ENCODE measurements around the gene STK25. TPM values are rescaled to one million over a fixed set of nuclear protein-coding genes. Genes with fewer than 3 reads are reported as not detected.

STK25 gene
- 100 to 1,000 TPM; 105 to 109 TPM for total RNA-seq
- 88.7 to 120 reads per million in 2 donors for total RNA-seq

GRCh38 chr2:241508240-241509154, at the start of gene STK25:
STK25 (minus strand) TSS chr2:241508584; CDS start chr2:241508035, 549 bp downstream.
- ATAC-seq (peak; percentile 94), DNase-seq (peak; percentile 94 to 96 (median 95))
- H3K4me3 Mint-ChIP-seq: peak within 1 kb of the TSS; percentile 90
- peaks cover 27% of the 10 kb centered on the region for H3K4me1 Mint-ChIP-seq
- no peaks in the 10 kb centered on the region for H3K27me3 Mint-ChIP-seq
- H3K9me3 ChIP-seq (ENCODE audit: control insufficient read depth, low read length, poor library complexity, severe bottlenecking): no peaks in the 10 kb centered on the region
- peaks cover 2% of the 10 kb centered on the region for H3K36me3 Mint-ChIP-seq (ENCODE audit: low read depth)
- peak within 1 kb of the TSS; percentile 95 for H3K27ac Mint-ChIP-seq

GRCh38 chr2:241556746-241557145, 48.4 kb upstream of the STK25 start:
- H3K4me3 Mint-ChIP-seq: no peak overlapping the region
- no peaks in the 10 kb centered on the region for H3K9me3 ChIP-seq (ENCODE audit: control insufficient read depth, low read length, poor library complexity, severe bottlenecking)
- ATAC-seq (no peak), DNase-seq (no peak)
- H3K27ac Mint-ChIP-seq: no peak overlapping the region
- H3K27me3 Mint-ChIP-seq: peaks cover 48% of the 10 kb centered on the region
- no peaks in the 10 kb centered on the region for H3K36me3 Mint-ChIP-seq (ENCODE audit: low read depth)
- H3K4me1 Mint-ChIP-seq: peaks cover 5% of the 10 kb centered on the region

GRCh38 chr2:241555711-241556110, 47.3 kb upstream of the STK25 start:
- Mint-ChIP-seq H3K27ac (no peak overlapping the region), H3K4me1 (peaks cover 5% of the 10 kb centered on the region), H3K36me3 (ENCODE audit: low read depth) (no peaks in the 10 kb centered on the region), H3K4me3 (no peak overlapping the region), H3K27me3 (peaks cover 57% of the 10 kb centered on the region)
- no peaks in the 10 kb centered on the region for H3K9me3 ChIP-seq (ENCODE audit: control insufficient read depth, low read length, poor library complexity, severe bottlenecking)
- ATAC-seq: no peak
- DNase-seq: no peak

GRCh38 chr2:241554610-241555322, 46.4 kb upstream of the STK25 start:
- Mint-ChIP-seq H3K27ac (no peak overlapping the region), H3K4me1 (peaks cover 5% of the 10 kb centered on the region), H3K27me3 (peaks cover 54% of the 10 kb centered on the region), H3K36me3 (ENCODE audit: low read depth) (no peaks in the 10 kb centered on the region), H3K4me3 (no peak overlapping the region)
- H3K9me3 ChIP-seq (ENCODE audit: control insufficient read depth, low read length, poor library complexity, severe bottlenecking): no peaks in the 10 kb centered on the region
- ATAC-seq (no peak), DNase-seq (no peak)

GRCh38 chr2:241553981-241554380, 45.6 kb upstream of the STK25 start:
- H3K36me3 Mint-ChIP-seq (ENCODE audit: low read depth): no peaks in the 10 kb centered on the region
- DNase-seq (no peak), ATAC-seq (no peak)
- H3K4me1 Mint-ChIP-seq: peaks cover 5% of the 10 kb centered on the region
- no peak overlapping the region for H3K27ac Mint-ChIP-seq
- H3K27me3 Mint-ChIP-seq: peaks cover 61% of the 10 kb centered on the region
- no peak overlapping the region for H3K4me3 Mint-ChIP-seq
- no peaks in the 10 kb centered on the region for H3K9me3 ChIP-seq (ENCODE audit: control insufficient read depth, low read length, poor library complexity, severe bottlenecking)

GRCh38 chr2:241553512-241553830, 45.1 kb upstream of the STK25 start:
- ATAC-seq: no peak

GRCh38 chr2:241551998-241552737, 43.8 kb upstream of the STK25 start:
- peaks cover 1% of the 10 kb centered on the region for H3K36me3 Mint-ChIP-seq (ENCODE audit: low read depth)
- ATAC-seq (no peak), DNase-seq (no peak)
- H3K4me3 Mint-ChIP-seq: no peak overlapping the region
- no peak overlapping the region for H3K27ac Mint-ChIP-seq
- no peaks in the 10 kb centered on the region for H3K9me3 ChIP-seq (ENCODE audit: control insufficient read depth, low read length, poor library complexity, severe bottlenecking)
- peaks cover 56% of the 10 kb centered on the region for H3K27me3 Mint-ChIP-seq
- peaks cover 2% of the 10 kb centered on the region for H3K4me1 Mint-ChIP-seq

More at GRCh38 chr2:241553512-241553830, 45.1 kb upstream of the STK25 start:
- Mint-ChIP-seq H3K4me3 (no peak overlapping the region), H3K36me3 (ENCODE audit: low read depth) (no peaks in the 10 kb centered on the region), H3K27ac (no peak overlapping the region), H3K27me3 (peaks cover 64% of the 10 kb centered on the region), H3K4me1 (peaks cover 5% of the 10 kb centered on the region)
- no peaks in the 10 kb centered on the region for H3K9me3 ChIP-seq (ENCODE audit: control insufficient read depth, low read length, poor library complexity, severe bottlenecking)
- no peak for DNase-seq

- ATAC-seq: no peak
- no peak for DNase-seq
- Mint-ChIP-seq H3K27me3 (peaks cover 56% of the 10 kb centered on the region), H3K36me3 (ENCODE audit: low read depth) (peaks cover 3% of the 10 kb centered on the region), H3K4me1 (peaks cover 2% of the 10 kb centered on the region), H3K27ac (no peak overlapping the region), H3K4me3 (no peak overlapping the region)
- H3K9me3 ChIP-seq (ENCODE audit: control insufficient read depth, low read length, poor library complexity, severe bottlenecking): no peaks in the 10 kb centered on the region
These were observed 43.2 kb upstream of the STK25 start for GRCh38 chr2:241551599-241551997.

GRCh38 chr2:241550616-241551580, 42.5 kb upstream of the STK25 start:
- Mint-ChIP-seq H3K36me3 (ENCODE audit: low read depth) (peaks cover 3% of the 10 kb centered on the region), H3K27me3 (peaks cover 56% of the 10 kb centered on the region), H3K4me3 (no peak overlapping the region), H3K27ac (no peak overlapping the region), H3K4me1 (peaks cover 2% of the 10 kb centered on the region)
- H3K9me3 ChIP-seq (ENCODE audit: control insufficient read depth, low read length, poor library complexity, severe bottlenecking): no peaks in the 10 kb centered on the region
- ATAC-seq: no peak
- DNase-seq: no peak

GRCh38 chr2:241548451-241548835, 40.1 kb upstream of the STK25 start:
- no peak for ATAC-seq
- no peak overlapping the region for H3K4me3 Mint-ChIP-seq
- H3K27ac Mint-ChIP-seq: no peak overlapping the region
- peaks cover 3% of the 10 kb centered on the region for H3K36me3 Mint-ChIP-seq (ENCODE audit: low read depth)
- H3K9me3 ChIP-seq (ENCODE audit: control insufficient read depth, low read length, poor library complexity, severe bottlenecking): no peaks in the 10 kb centered on the region
- peaks cover 41% of the 10 kb centered on the region for H3K27me3 Mint-ChIP-seq
- H3K4me1 Mint-ChIP-seq: no peaks in the 10 kb centered on the region
- DNase-seq: no peak

- Mint-ChIP-seq H3K4me3 (no peak overlapping the region), H3K4me1 (no peaks in the 10 kb centered on the region), H3K27ac (no peak overlapping the region), H3K27me3 (peaks cover 42% of the 10 kb centered on the region), H3K36me3 (ENCODE audit: low read depth) (peaks cover 3% of the 10 kb centered on the region)
- no peaks in the 10 kb centered on the region for H3K9me3 ChIP-seq (ENCODE audit: control insufficient read depth, low read length, poor library complexity, severe bottlenecking)
- DNase-seq: no peak
- ATAC-seq: no peak
These were observed 39.5 kb upstream of the STK25 start for GRCh38 chr2:241547781-241548450.
